SK-N-SH treated with all-trans-retinoic acid at 6 μM for 48 hours (cell line): ENCODE data around the gene CAST.

ENCODE experiments used
- OSR1 ChIP-seq: fragments of 250-450 bp; sonication (Bioruptor Pico); IDR thresholded peaks from 2 replicates; pipeline ENCODE4 v1.8.0; 2022; ENCODE audit warnings: moderate library complexity, mild to moderate bottlenecking, inconsistent platforms
- PPARA ChIP-seq: fragments of 250-450 bp; sonication (Bioruptor Pico); IDR thresholded peaks from 2 replicates; pipeline ENCODE4 v1.5.0; 2020; ENCODE audit warnings: mild to moderate bottlenecking, borderline replicate concordance
- TCF4 ChIP-seq: fragments of 250-450 bp; sonication (Bioruptor Pico); IDR thresholded peaks from 2 replicates; pipeline ENCODE4 v1.8.0; 2021; ENCODE audit warnings: mild to moderate bottlenecking, moderate library complexity, borderline replicate concordance
- ZFP3 ChIP-seq: fragments of 250-450 bp; sonication (Bioruptor Pico); IDR thresholded peaks from 2 replicates; pipeline ENCODE4 v1.5.0; 2020; ENCODE audit warnings: mild to moderate bottlenecking, moderate library complexity
- TF ChIP-seq, protein P1 (sequence below): fragments of 250-450 bp; sonication (Bioruptor Pico); IDR thresholded peaks from 2 replicates; pipeline ENCODE4 v1.8.0; 2020; ENCODE audit warnings: mild to moderate bottlenecking, moderate library complexity, borderline replicate concordance

GRCh38 chr5:96818125-96818788, 156.1 kb downstream of the CAST start:
- TF ChIP-seq TCF4 (no peak), OSR1 (CRISPR knock-in tag) (no peak), ZFP3 (CRISPR knock-in tag) (no peak), PPARA (CRISPR knock-in tag) (no peak)
- TF ChIP-seq, protein P1, sequence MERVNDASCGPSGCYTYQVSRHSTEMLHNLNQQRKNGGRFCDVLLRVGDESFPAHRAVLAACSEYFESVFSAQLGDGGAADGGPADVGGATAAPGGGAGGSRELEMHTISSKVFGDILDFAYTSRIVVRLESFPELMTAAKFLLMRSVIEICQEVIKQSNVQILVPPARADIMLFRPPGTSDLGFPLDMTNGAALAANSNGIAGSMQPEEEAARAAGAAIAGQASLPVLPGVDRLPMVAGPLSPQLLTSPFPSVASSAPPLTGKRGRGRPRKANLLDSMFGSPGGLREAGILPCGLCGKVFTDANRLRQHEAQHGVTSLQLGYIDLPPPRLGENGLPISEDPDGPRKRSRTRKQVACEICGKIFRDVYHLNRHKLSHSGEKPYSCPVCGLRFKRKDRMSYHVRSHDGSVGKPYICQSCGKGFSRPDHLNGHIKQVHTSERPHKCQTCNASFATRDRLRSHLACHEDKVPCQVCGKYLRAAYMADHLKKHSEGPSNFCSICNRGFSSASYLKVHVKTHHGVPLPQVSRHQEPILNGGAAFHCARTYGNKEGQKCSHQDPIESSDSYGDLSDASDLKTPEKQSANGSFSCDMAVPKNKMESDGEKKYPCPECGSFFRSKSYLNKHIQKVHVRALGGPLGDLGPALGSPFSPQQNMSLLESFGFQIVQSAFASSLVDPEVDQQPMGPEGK = no peak
